Thoracic aorta (tissue), 2 donors: ENCODE measurements around the gene GPALPP1. TPM values are rescaled to one million over a fixed set of nuclear protein-coding genes. Genes with fewer than 3 reads are reported as not detected.

ENCODE experiments used
- ATAC-seq: fragments of 150-250 bp; one replicate; pipeline ENCODE4 v1.8.0; 2017; ENCODE audit warnings: low read depth; ENCODE audit not compliant: insufficient number of reproducible peaks, low FRiP score
- DNase-seq: peaks from one replicate; pipeline ENCODE4 v3.0.0-alpha.2; 2020; ENCODE audit warnings: low spot score
- H3K27ac ChIP-seq, 2 donors: fragments of 200-600 bp; sonication (generic); 1 replicate in 1 of 2; 2 replicates in 1 of 2; pipeline ENCODE4 v1.5.1; 2016; ENCODE audit warnings: mild to moderate bottlenecking in 2 of 2, moderate library complexity in 2 of 2
- H3K27me3 ChIP-seq: fragments of 200-600 bp; sonication (generic); replicated peaks from 2 replicates; pipeline ENCODE4 v1.6.0; 2016; ENCODE audit warnings: mild to moderate bottlenecking; ENCODE audit not compliant: insufficient read depth
- H3K36me3 ChIP-seq: fragments of 200-600 bp; sonication (generic); one replicate; pipeline ENCODE4 v1.5.1; 2016
- H3K4me1 ChIP-seq, 2 donors: fragments of 200-600 bp; sonication (generic); 1 replicate in 1 of 2; 2 replicates in 1 of 2; pipeline versions ENCODE4 v1.5.1 to v1.6.0; 2016; ENCODE audit warnings: low read depth in 2 of 2, mild to moderate bottlenecking in 1 of 2; ENCODE audit not compliant: control insufficient read depth in 1 of 2
- H3K4me3 ChIP-seq: fragments of 200-600 bp; sonication (generic); 2 replicates; pipeline ENCODE4 v1.5.1; 2016; ENCODE audit warnings: mild to moderate bottlenecking
- H3K9me3 ChIP-seq: fragments of 200-600 bp; sonication (generic); 2 replicates; pipeline ENCODE4 v1.5.1; 2016
- CTCF ChIP-seq: fragments of 200-600 bp; sonication (generic); IDR thresholded peaks from one replicate; pipeline ENCODE4 v1.5.1; 2019; ENCODE audit warnings: antibody characterized with exemption
- total RNA-seq, 2 donors: library from RNA; depleted of rRNA; stranded (reverse); fragments of >200 nt; gene quantifications; one replicate each; pipeline versions ENCODE4 v1.1.0 to v1.2.3, GENCODE V29; 2016

GPALPP1 gene
- total RNA-seq, 2 donors from 2014 or later = 33.6 to 34.3 TPM

DNA sequence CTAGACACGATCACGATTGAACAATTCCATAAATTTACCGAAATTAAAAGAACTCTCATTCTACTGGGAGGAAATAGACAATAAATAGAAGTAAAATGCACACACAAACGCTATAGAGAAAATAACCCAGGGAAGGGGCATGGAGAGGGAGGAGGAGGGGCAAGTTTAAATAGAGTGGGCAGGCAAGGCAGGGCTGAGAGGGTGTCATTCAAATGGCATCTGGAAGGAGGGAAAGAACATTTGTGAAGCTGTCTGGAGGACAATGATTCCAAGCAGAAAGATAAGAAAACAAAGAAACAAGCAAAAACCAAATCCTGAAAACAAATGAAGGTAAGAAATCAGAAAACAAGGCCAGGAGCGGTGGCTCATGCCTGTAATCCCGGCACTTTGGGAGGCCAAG is 85.4 kb downstream of the GPALPP1 start:
- DNase-seq (no peak), ATAC-seq (no peak)
- Histone ChIP-seq H3K4me3 (no peak overlapping the region), H3K9me3 (no peaks in the 10 kb centered on the region), H3K27me3 (no peaks in the 10 kb centered on the region), H3K36me3 (no peaks in the 10 kb centered on the region), H3K4me1 (no peaks in the 10 kb centered on the region), H3K27ac (no peak overlapping the region)
- TF ChIP-seq CTCF = no peak

DNA sequence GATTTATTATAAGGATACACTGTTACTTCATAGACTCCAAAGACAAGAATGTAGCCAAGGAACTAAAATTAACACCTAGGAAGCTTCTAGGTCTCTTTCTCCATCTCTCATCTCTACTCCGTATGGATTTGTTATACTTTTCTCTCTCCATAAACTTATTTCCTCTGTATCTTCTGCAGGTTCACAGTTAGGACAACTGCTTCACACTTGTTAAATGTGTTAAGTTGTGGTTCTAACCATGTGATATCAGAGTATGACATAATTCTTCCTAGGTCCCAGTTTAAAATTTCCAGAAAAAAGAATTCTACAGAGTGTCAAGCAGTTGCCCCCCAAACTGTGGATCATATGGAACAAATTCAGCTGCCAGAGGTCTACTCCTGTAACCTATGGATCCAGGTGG is 88.7 kb downstream of the GPALPP1 start:
- Histone ChIP-seq H3K4me1 (no peaks in the 10 kb centered on the region), H3K9me3 (no peaks in the 10 kb centered on the region), H3K27ac (no peak overlapping the region), H3K4me3 (no peak overlapping the region), H3K36me3 (no peaks in the 10 kb centered on the region), H3K27me3 (no peaks in the 10 kb centered on the region)
- DNase-seq (no peak), ATAC-seq (no peak)
- TF ChIP-seq CTCF = no peak

Other genes starting within 250 kb of the GPALPP1 start
- gene NUFIP1, start 67 bp upstream of the GPALPP1 start, total RNA-seq = 1 to 10 TPM in 1 of 2 donors, under 1 TPM in 1; 0.54 to 4.5 TPM
- 10 to 100 TPM in 1 of 2 donors, 1 to 10 TPM in 1; 7.2 to 18.4 TPM for gene GTF2F2, start 131.0 kb downstream of the GPALPP1 start, total RNA-seq
- gene KCTD4, start 211.5 kb downstream of the GPALPP1 start, total RNA-seq = not detected